Stimulated activated naive CD8-positive, alpha-beta T cell treated with anti-CD3 and anti-CD28 coated beads, Interleukin-15, Interleukin-2, amounts not matched to agents 100 U/mL and 50 U/mL, for 24 hours (primary cell): ENCODE measurements around the gene TM9SF1.

Experiments used
- ATAC-seq: fragments of 150-1000 bp; cut with Tn5 transposase; one replicate; pipeline ENCODE4 v1.10.0; 2021
- DNase-seq: peaks from one replicate; pipeline ENCODE4 v3.0.0; 2021

Gene TM9SF1

GRCh38 chr14:24197056-24197450 lies 1.8 kb upstream of the TM9SF1 start:
- DNase-seq (no peak), ATAC-seq (no peak)

GRCh38 chr14:24196071-24197055 lies 1.1 kb upstream of the TM9SF1 start:
- ATAC-seq: no peak
- DNase-seq: no peak

GRCh38 chr14:24194873-24195185 lies 412 bp downstream of the TM9SF1 start:
- DNase-seq (no peak), ATAC-seq (no peak)

- ATAC-seq (no peak), DNase-seq (no peak)
These were observed 912 bp downstream of the TM9SF1 start for GRCh38 chr14:24194186-24194872.

- ATAC-seq (no peak), DNase-seq (no peak)
These were observed 2.3 kb downstream of the TM9SF1 start for GRCh38 chr14:24192933-24193332.

- DNase-seq: no peak
- no peak for ATAC-seq
These were observed 4.8 kb downstream of the TM9SF1 start for GRCh38 chr14:24190416-24190815.

- DNase-seq (no peak), ATAC-seq (no peak)
These were observed 5.8 kb downstream of the TM9SF1 start for GRCh38 chr14:24189460-24189859.

- DNase-seq: no peak
- no peak for ATAC-seq
These were observed 6.2 kb downstream of the TM9SF1 start for GRCh38 chr14:24189059-24189375.

GRCh38 chr14:24188251-24189058 lies 6.8 kb downstream of the TM9SF1 start, which contains the start of gene IPO4:
Gene IPO4, minus strand, starts transcription at chr14:24188816. Its CDS starts 29 bp downstream, at chr14:24188787.
- peak; percentile 96 for ATAC-seq
- peak; percentile 94 for DNase-seq

GRCh38 chr14:24187539-24187915 lies 7.7 kb downstream of the TM9SF1 start:
- DNase-seq (no peak), ATAC-seq (no peak)

- ATAC-seq: no peak
- no peak for DNase-seq
These were observed 8.3 kb downstream of the TM9SF1 start for GRCh38 chr14:24186831-24187538.

GRCh38 chr14:24185741-24186140 lies 9.5 kb downstream of the TM9SF1 start:
- DNase-seq (no peak), ATAC-seq (no peak)

- DNase-seq (no peak), ATAC-seq (no peak)
These were observed 10.2 kb downstream of the TM9SF1 start for GRCh38 chr14:24185026-24185425.

- DNase-seq (no peak), ATAC-seq (no peak)
These were observed 10.9 kb downstream of the TM9SF1 start for GRCh38 chr14:24184104-24184970.

- ATAC-seq (no peak), DNase-seq (no peak)
These were observed 12.2 kb downstream of the TM9SF1 start for GRCh38 chr14:24183014-24183481.

- no peak for ATAC-seq
- DNase-seq: no peak
These were observed 12.9 kb downstream of the TM9SF1 start for GRCh38 chr14:24182110-24182882.

- ATAC-seq (no peak), DNase-seq (no peak)
These were observed 13.7 kb downstream of the TM9SF1 start for GRCh38 chr14:24181371-24182077.

- DNase-seq (no peak), ATAC-seq (no peak)
These were observed 15.1 kb downstream of the TM9SF1 start for GRCh38 chr14:24179961-24180796.
